Stimulated activated CD4-positive, alpha-beta T cell treated with anti-CD3 and anti-CD28 coated beads, Interleukin-12 subunit alpha, Interleukin-12 subunit beta, amount 100 ng/mL, for 4 hours (primary cell): Measurements from ENCODE around the gene COG8.
"Not testable (repeated sequence)": the region's sequence is repeated elsewhere in the genome, so short reads cannot be mapped to it uniquely, and the experiment has no call there.

ENCODE experiments used
- DNase-seq: peaks from one replicate; pipeline ENCODE4 v3.0.0-alpha.2; 2020

Gene COG8

DNA sequence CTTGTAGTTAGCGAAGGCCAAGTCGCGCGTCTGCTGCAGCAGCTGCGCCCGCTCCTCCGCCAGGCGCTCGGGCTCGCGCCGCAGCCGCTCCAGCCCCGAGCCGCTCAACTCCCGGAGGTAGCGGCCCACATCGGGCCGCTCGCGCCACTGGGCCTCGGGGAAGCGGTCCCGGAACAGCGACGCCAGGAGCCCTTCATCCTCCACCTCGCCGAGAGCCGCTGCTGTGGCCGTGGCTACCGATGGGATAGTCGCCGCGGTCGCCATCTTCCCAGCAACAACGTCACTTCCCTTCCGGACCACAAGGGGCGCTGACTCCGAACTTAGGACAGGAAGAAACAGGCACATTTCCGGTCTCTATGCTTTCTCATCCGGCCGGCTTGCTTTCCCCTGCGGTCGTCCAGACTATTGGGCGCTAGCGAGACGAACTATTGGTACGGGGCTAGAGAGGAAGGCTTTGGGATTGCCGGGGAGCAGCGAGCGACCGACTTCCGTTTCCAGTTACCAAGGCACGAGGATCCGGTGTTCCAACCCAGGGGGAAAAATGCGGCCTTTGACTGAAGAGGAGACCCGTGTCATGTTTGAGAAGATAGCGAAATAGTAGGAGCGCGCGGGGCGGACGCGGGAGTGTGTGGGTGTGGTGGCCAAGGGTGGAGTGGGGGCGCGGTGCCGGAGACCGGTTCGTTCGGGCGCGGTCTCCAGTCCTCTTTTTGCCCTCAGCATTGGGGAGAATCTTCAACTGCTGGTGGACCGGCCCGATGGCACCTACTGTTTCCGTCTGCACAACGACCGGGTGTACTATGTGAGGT lies at the start of gene COG8, which contains the start of gene NIP7:
TSS of gene COG8 (minus strand) at position 276 of the 806 bp plus-strand sequence. CDS start at position 264, 12 bp downstream.
TSS of gene NIP7 (plus strand) at position 484 of the 806 bp plus-strand sequence. CDS start at position 542, 58 bp downstream.
- peak; percentile 88 for DNase-seq

GRCh38 chr16:69386596-69386995 lies 47.2 kb upstream of the COG8 start:
- no peak for DNase-seq

- DNase-seq, result no peak
Observed at GRCh38 chr16:69384974-69385373, 45.6 kb upstream of the COG8 start.

GRCh38 chr16:69382421-69382820 lies 43.1 kb upstream of the COG8 start:
- DNase-seq, result no peak

- DNase-seq, result no peak
Observed at GRCh38 chr16:69381231-69381630, 41.9 kb upstream of the COG8 start.

DNA sequence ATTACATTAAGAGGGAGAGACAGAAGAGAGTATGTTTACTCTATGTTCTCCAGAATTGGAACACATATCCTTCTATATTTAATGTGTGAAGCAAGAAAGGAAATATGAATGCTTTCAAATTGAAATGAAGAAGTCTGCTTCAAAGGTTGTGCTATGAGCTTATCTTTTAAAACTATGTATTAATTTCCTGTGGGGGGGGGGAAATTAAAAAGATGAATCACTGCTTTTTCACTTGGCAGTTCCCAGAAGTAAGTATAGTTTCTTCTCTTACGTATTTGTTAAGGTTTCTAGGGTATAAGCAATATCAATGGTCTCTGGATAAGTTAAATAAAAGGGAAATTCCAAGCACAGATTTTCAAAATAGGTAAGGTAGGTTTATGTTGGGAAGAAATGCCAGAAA lies 39.4 kb upstream of the COG8 start:
- DNase-seq, result no peak

DNA sequence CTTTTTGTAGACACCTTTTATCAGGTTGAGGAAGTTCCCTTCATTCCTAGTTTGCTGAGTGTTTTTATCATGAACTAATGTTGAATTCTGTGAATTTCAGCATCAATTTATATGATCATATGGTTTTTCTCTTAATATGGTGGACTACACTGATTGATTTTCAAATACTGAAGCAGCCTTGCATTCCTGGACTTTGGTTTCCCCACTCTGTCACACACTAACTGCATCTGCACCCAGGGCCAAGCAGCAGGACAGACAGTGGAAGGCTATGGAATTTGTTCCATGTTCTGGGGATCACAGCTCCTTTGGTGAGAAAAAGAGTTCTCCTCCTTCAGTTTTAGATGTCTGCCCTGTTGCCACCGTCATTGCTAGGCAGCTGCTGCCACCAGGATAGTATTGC lies 38.7 kb upstream of the COG8 start:
- no peak for DNase-seq

GRCh38 chr16:69376393-69377059 lies 37.2 kb upstream of the COG8 start:
- no peak for DNase-seq

DNA sequence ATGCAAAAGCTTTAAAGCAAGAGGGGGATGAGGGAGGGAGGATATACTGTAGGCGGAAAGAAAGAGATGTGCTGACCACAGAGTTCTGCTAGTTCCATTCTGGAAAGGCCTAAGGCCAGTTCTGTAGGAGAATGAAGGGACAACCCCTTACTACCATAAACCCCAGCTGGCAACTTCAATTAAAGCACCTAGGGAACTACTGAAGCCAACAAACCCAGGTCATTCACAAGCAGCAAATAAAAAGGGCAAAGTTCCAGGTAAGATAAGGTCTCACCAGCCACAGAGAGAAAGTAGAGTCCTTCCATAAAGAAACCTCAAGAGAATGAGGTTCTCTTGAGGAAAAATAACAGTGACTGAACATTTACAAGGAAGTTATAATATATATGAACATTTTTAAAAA lies 33.7 kb upstream of the COG8 start:
- DNase-seq, result no peak

DNA sequence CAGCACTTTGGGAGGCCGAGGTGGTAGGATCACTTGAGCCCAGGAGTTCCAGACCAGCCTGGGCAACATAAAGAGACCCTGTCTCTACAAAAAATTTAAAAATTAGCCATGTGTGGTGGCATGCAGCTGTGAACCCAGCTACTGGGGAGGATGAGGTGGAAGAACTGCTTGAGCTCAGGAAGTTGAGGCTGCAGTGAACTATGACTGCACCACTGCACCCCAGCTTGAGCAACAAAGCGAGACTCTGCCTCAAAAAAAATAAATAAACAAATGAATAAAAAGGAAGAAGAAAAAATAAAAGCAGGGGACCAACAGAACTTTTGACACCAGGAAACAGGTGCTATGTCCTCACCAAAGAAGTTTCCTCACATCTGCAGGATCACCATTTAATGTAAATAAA lies 32.2 kb upstream of the COG8 start:
- DNase-seq, result no peak

DNA sequence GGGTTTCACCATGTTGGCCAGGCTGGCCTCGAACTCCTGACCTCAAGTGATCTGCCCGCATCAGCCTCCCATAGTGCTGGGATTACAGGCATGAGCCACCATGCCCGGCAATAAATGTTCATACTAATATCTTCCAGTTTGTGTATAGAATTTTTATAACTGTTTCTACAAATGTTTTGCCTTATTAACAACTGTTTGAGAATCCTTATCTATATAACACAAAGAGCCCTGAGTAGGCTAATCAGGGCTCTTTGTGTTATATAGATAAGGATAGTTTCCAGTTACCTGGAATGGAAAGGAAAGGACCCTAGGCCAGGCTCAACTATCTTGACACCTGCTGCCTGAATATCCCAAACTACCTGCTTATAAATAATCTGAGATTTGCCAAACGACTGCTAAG lies 29.5 kb upstream of the COG8 start:
- no peak for DNase-seq

GRCh38 chr16:69367980-69368379 lies 28.6 kb upstream of the COG8 start:
- no peak for DNase-seq

GRCh38 chr16:69366431-69366830 lies 27.1 kb upstream of the COG8 start:
- DNase-seq, result no peak

GRCh38 chr16:69365901-69366300 lies 26.5 kb upstream of the COG8 start:
- no peak for DNase-seq

DNA sequence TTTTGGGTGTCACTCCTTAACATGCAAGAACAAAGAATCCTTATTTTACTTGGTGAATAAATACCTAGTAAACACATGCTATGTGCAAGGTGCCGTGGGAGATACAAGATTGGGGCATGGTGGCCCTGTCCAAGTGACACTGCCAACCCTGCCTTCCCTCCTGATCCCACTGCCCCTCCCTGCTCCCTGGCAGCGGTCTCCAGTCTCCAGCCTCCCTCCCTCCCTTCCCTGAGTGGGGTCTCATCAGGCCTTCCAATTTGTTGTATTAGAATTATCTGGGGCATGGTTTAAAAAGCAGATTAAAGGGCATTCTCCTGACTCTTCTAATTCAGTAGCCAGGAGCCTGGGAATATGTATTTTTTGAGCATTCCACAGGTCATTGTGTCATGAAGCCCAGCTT lies 24.7 kb upstream of the COG8 start:
- no peak for DNase-seq

DNA sequence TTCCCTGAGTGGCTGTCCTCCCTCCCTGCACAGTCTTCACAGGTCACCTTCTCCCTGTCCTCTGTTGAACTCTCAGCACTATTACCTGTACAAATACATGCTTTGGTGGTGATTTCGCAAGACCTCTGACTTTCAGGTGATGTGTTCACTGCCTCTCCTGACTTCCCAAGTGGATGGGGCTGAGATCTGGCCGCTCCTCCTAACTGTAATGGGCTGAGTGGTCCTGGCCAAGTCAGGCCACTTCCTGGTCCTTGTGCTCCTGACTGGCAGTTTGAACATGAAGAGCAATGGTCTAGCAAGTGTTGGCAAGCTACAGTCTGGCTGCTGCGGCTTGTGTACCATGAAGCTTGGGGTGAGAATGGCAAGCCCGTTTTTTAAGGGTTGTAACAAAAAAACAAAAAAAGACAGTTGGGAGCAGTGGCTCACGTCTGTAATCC lies 23.9 kb upstream of the COG8 start:
- no peak for DNase-seq

DNA sequence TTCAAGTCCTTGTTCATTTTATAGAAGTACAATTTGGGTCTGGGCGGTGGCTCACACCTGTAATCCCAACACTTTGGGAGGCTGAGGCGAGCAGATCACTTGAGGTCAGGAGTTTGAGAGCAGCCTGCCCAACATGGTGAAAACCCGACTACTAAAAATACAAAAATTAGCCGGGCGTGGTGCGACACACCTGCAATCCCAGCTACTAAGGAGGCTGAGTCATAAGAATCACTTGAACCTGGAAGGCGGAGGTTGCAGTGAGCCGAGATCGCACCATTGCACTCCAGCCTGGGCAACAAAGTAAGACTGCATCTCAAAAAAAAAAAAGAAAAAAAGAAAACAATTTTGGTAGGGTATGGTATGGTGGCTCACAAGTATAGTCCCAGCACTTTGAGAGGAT lies 20.7 kb upstream of the COG8 start:
- DNase-seq, result not testable (repeated sequence)

DNA sequence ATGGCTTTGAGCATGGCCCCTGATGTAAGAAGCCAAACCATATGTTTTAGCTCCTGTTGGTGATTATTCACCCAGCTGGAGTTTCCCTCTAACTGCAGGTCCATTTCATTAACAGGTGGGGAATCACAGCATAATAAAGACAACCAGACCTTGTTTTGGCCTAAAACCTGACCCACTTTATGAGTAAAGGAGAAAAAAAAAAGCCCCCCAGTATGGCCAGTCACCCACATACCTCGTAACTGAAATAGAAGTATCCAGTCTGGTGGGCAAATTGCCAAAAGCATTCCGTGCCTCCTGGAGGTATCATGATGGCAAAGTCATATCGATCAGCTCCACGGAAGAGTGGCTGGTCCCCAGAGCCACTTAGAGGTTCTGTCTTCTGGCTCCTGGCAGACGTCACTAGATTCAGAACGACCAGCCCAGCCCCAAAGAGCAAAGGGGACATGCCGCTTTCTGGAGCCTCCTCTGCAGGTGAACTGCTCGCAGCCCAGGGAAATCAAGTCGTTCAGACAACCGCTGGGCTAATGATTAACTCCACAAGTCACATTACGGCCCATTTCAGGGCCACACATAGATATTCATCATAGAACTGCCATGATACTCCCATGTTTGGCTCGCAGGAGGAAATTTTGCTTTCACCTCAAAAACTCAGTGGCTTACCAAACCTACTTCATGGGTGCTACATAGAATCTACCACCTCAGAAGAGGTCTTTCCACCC lies 12.1 kb upstream of the COG8 start, which contains the start of gene TMED6:
TSS of gene TMED6 (minus strand) at position 478 of the 719 bp plus-strand sequence. CDS start at position 445, 33 bp downstream.
- no peak for DNase-seq

- DNase-seq, result no peak
Observed at GRCh38 chr16:69350536-69351133, 11.3 kb upstream of the COG8 start.

DNA sequence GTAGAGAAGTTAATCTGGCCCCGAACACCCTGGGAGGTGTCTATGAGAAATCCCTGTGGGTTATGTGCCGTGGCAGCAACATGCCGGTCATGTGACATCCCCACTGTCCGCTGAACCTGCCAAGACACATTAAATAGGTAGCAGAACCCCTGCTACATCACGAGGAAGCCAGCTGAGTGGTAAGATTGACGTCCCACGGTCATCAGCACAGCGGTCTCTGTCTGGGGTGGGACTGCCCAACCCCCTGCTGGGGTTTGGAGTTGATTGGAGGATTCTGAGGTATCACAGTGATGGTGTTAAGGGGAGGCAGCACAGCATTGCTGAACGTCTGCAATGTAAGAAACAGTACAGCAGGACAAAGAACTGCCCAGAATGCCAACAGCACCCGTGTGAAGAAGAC lies 10.2 kb upstream of the COG8 start:
- DNase-seq, result no peak

- DNase-seq, result no peak
Observed at GRCh38 chr16:69348222-69348621, 8.9 kb upstream of the COG8 start.

DNA sequence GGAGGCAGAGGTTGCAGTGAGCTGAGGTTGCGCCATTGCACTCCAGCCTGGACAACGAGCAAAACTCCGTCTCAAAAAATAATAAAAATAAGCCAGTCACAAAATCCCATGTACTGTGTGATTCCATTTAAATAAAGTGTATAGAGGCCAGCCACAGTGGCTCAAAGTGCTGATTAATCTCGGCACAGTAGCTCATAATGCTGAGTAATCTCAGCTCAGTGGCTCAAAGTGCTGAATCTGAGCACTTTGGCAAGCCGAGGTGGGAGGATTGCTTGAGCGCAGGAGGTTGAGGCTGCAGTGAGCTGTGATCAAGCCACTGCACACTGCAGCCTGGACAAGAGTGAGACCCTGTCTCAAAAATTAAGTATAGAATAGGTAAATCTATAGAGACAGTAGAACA lies 7.3 kb upstream of the COG8 start:
- no peak for DNase-seq

GRCh38 chr16:69345923-69346322 lies 6.6 kb upstream of the COG8 start:
- no peak for DNase-seq
